GM12878 (cell line): ENCODE data around the gene COPZ2. TPM values are rescaled to one million over a fixed set of nuclear protein-coding genes. Genes with fewer than 3 reads are reported as not detected.

Experiments used
- ATAC-seq: fragments of 200-7000 bp; cut with Tn5 transposase; 3 replicates; pipeline ENCODE4 v1.9.1; 2020; ENCODE audit warnings: mild to moderate bottlenecking, moderate library complexity
- BruUV-seq: library from RNA; stranded (reverse); fragments of 400-500 nt; replicated peaks from 2 replicates; lab custom pipeline; 2021; lab: Mats Ljungman, UMichigan
- CTCF ChIA-PET: fragments of 300-600 bp; sonication (Branson Sonifier 250); formaldehyde crosslinking; extraction: SDS; loops from one replicate; lab custom pipeline; 2021; ENCODE audit warnings: inconsistent platforms; lab: Yijun Ruan, JAX
- POLR2A ChIA-PET: fragments of 350-600 bp; formaldehyde crosslinking; extraction: SDS; loops from one replicate; lab custom pipeline; 2021; ENCODE audit warnings: inconsistent platforms; lab: Charles Lee
- RAD21 ChIA-PET: fragments of 300-600 bp; sonication (Branson Sonifier 250); formaldehyde crosslinking; loops from one replicate; lab custom pipeline; 2023; ENCODE audit warnings: antibody characterized with exemption; ENCODE audit not compliant: unreplicated experiment; lab: Charles Lee
- SMC1A ChIA-PET: fragments of 300-600 bp; sonication (Branson Sonifier 250); formaldehyde crosslinking; loops from one replicate; lab custom pipeline; 2023; ENCODE audit not compliant: unreplicated experiment, uncharacterized antibody; lab: Charles Lee
- DNase-seq: peaks from one replicate; pipeline ENCODE4 v3.0.0-alpha.2; 2011; ENCODE audit warnings: low read depth, low spot score
- FAIRE-seq: peaks from 3 replicates; lab custom pipeline; 2011; peaks lifted over from hg19 to GRCh38; lab: Jason Lieb, UNC
- H2AFZ ChIP-seq: 2 replicates; pipeline ENCODE4 v1.6.0; 2011; ENCODE audit warnings: low read depth, low read length, control low read depth; ENCODE audit not compliant: control insufficient read depth
- H3K27ac ChIP-seq: 2 replicates; pipeline ENCODE4 v1.5.1; 2011; ENCODE audit warnings: control low read depth; ENCODE audit not compliant: control insufficient read depth, insufficient read depth
- H3K27me3 ChIP-seq, 2 experiments: replicated peaks in 1 of 2; 2 replicates each; pipeline versions ENCODE4 v1.6.0 to v1.6.1; 2011; ENCODE audit warnings: low read length in 1 of 2; ENCODE audit not compliant: control insufficient read depth in 2 of 2, insufficient read depth in 2 of 2
- H3K36me3 ChIP-seq, 2 experiments: 2 replicates each; pipeline ENCODE4 v1.5.1; 2011; ENCODE audit warnings: low read length in 1 of 2; ENCODE audit not compliant: control insufficient read depth in 2 of 2, insufficient read depth in 2 of 2
- H3K4me1 ChIP-seq: 2 replicates; pipeline ENCODE4 v1.6.1; 2011; ENCODE audit warnings: mild to moderate bottlenecking, low read length, moderate library complexity, mixed read lengths; ENCODE audit not compliant: control insufficient read depth, insufficient read depth
- H3K4me2 ChIP-seq: 2 replicates; pipeline ENCODE4 v1.6.0; 2011; ENCODE audit warnings: control low read depth; ENCODE audit not compliant: control insufficient read depth, insufficient read depth
- H3K4me3 ChIP-seq: fragments of 200-600 bp; sonication (generic); 2 replicates; pipeline ENCODE4 v1.5.1; 2016
- H3K79me2 ChIP-seq: 2 replicates; pipeline ENCODE4 v1.6.0; 2011; ENCODE audit warnings: low read length; ENCODE audit not compliant: control insufficient read depth, insufficient read depth
- H3K9ac ChIP-seq: 2 replicates; pipeline ENCODE4 v1.8.0; 2011; ENCODE audit warnings: low read length, control low read depth, mixed read lengths; ENCODE audit not compliant: control insufficient read depth, insufficient read depth
- H3K9me3 ChIP-seq: replicated peaks from 3 replicates; pipeline ENCODE4 v1.5.1; 2011; ENCODE audit warnings: mild to moderate bottlenecking, low read length; ENCODE audit not compliant: control insufficient read depth, insufficient read depth
- H4K20me1 ChIP-seq: 2 replicates; pipeline ENCODE4 v1.6.0; 2011; ENCODE audit not compliant: control insufficient read depth, insufficient read depth
- MTA3 ChIP-seq: IDR thresholded peaks from 2 replicates; pipeline ENCODE4 v1.6.1; 2012; ENCODE audit warnings: low read length, inconsistent platforms, borderline replicate concordance
- NFIC ChIP-seq: IDR thresholded peaks from 2 replicates; pipeline ENCODE4 v1.6.1; 2012; ENCODE audit warnings: low read depth, mild to moderate bottlenecking, inconsistent platforms, low read length, moderate library complexity
- RAD21 ChIP-seq: IDR thresholded peaks from 2 replicates; pipeline ENCODE4 v1.6.1; 2011; ENCODE audit warnings: mild to moderate bottlenecking, low read depth, low read length, moderate library complexity; ENCODE audit not compliant: insufficient read depth
- SMARCA5 ChIP-seq: fragments of 450-650 bp; IDR thresholded peaks from 2 replicates; pipeline ENCODE4 v1.6.1; 2017; ENCODE audit warnings: mild to moderate bottlenecking
- SMC3 ChIP-seq: IDR thresholded peaks from 2 replicates; pipeline ENCODE4 v1.6.1; 2011; ENCODE audit warnings: low read length, improper control_type of control experiment, borderline replicate concordance
- STAT1 ChIP-seq: fragments of 450-650 bp; conservative IDR thresholded peaks from 2 replicates; pipeline ENCODE4 v1.6.1; 2014; ENCODE audit warnings: antibody characterized with exemption, mild to moderate bottlenecking
- WRNIP1 ChIP-seq: IDR thresholded peaks from 2 replicates; pipeline ENCODE4 v1.6.1; 2011; ENCODE audit warnings: low read depth, low read length, improper control_type of control experiment, borderline replicate concordance
- WGBS: methylation state at CpG from one replicate; pipeline ENCODE4 v1.1.6; 2016; ENCODE audit warnings: low lambda C conversion rate; ENCODE audit not compliant: insufficient replicate concordance, insufficient coverage; ENCODE audit errors: missing lambda C conversion rate; 5-methylcytosine and 5-hydroxymethylcytosine counted together
- in situ Hi-C: fragments of 300-500 bp; cut with MboI; formaldehyde crosslinking; loops from 9 replicates; pipeline ENCODE4 v1.14.3; 2018; ENCODE audit warnings: mixed read lengths
- intact Hi-C: fragments of 100-400 bp; cut with micrococcal nuclease; formaldehyde crosslinking; loops from one replicate; pipeline ENCODE4 v1.14.2; 2022; ENCODE audit not compliant: unreplicated experiment
- polyA plus RNA-seq, 11 experiments: library from polyadenylated mRNA; depleted of rRNA in 4 of 11; unstranded in 6 of 11; stranded (reverse) in 5 of 11; fragments of >200 nt; fragmentation: Nextera tagmentation in 4 of 11; fragmentation: Illumina TruSeq in 1 of 11; extraction: Ambion mirVana in 4 of 11; extraction: Trizol in 1 of 11; gene quantifications; 1 replicate in 1 of 11; 2 replicates in 10 of 11; pipeline versions ENCODE4 v1.2.1 to v1.2.3, GENCODE V29; 2011 to 2016; ENCODE audit warnings: inconsistent platforms in 2 of 11, missing spikeins in 2 of 11, low read depth in 1 of 11
- total RNA-seq, 4 experiments: library from RNA; depleted of rRNA in 3 of 4; stranded (reverse); fragments of >200 nt in 3 of 4; fragmentation: Illumina TruSeq in 1 of 4; extraction: Trizol in 1 of 4; gene quantifications; 2 replicates each; pipeline versions ENCODE4 v1.2.1 to v1.2.3, GENCODE V29; 2013 to 2021
- TF ChIP-seq, protein P1 (sequence below): IDR thresholded peaks from 2 replicates; pipeline ENCODE4 v1.6.1; 2011; ENCODE audit warnings: mild to moderate bottlenecking, low read depth, low read length, moderate library complexity; ENCODE audit not compliant: insufficient replicate concordance
- TF ChIP-seq, protein P2 (sequence below), 3 experiments: IDR thresholded peaks in 2 of 3; conservative IDR thresholded peaks in 1 of 3; 2 replicates each; pipeline ENCODE4 v1.5.1; 2011; ENCODE audit warnings: low read depth in 3 of 3, low read length in 3 of 3, mild to moderate bottlenecking in 3 of 3, control low read depth in 2 of 3, moderate library complexity in 2 of 3, inconsistent platforms in 1 of 3, mixed read lengths in 1 of 3; ENCODE audit not compliant: control insufficient read depth in 2 of 3, insufficient read depth in 1 of 3; ENCODE audit errors: extremely low read depth in 1 of 3
- TF ChIP-seq, protein P3 (sequence below): fragments of 450-650 bp; IDR thresholded peaks from 2 replicates; pipeline ENCODE4 v1.6.1; 2017; ENCODE audit warnings: mild to moderate bottlenecking, low read depth, inconsistent platforms; ENCODE audit not compliant: poor library complexity, severe bottlenecking
- TF ChIP-seq, protein P4 (sequence below): fragments of 450-650 bp; IDR thresholded peaks from 2 replicates; pipeline ENCODE4 v1.6.1; 2017; ENCODE audit warnings: mild to moderate bottlenecking, moderate library complexity

Gene COPZ2
- total and polyA plus RNA-seq, 10 of the 15 experiments (the other 5 are each of a cell fraction or from before 2014, with no cell fraction given) = 0.20 to 4.3 (median 2.6) TPM

DNA sequence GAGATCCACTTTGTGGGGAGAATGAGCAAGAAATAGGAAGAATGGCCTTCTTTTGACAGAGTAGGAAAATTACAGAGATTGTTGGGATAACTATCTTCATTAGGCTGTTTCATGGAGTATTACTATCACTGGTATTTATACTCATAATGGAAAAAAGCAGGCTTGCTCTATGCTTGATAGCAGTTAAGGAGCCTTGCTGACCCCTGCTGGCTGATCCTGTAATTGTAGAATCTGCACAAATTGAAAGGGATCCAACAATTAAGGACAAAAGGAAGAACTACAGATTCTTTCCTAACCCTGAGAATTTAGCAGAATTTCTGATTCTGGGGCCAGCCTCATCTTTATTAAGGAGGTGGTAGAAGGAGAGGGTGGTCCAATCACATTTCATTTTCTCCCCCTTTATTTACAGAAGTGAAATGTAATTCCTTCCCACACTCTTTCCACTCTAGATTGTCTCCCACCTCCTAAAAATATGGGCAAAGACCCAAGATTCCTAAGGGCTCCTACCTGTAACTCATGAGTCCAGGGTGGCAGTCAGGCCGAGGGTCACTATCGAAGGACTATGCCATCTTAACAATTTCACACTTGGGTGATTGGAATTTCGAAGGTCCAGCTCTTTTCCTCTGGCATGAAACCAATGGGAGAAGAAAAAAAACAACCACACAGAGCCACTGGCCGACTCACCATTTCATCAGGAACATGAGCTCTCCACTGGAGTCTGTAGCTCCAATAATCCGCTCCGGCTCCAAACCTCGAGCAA, 36.9 kb upstream of the COPZ2 start:
- ATAC-seq (peak; percentile 84), FAIRE-seq (peak; percentile 81), DNase-seq (no peak)
- no peaks in the 10 kb centered on the region for H3K27me3 ChIP-seq
- H3K4me3 ChIP-seq = no peak overlapping the region
- peak; percentile 95 for TF ChIP-seq SMC3
- TF ChIP-seq, protein P1, sequence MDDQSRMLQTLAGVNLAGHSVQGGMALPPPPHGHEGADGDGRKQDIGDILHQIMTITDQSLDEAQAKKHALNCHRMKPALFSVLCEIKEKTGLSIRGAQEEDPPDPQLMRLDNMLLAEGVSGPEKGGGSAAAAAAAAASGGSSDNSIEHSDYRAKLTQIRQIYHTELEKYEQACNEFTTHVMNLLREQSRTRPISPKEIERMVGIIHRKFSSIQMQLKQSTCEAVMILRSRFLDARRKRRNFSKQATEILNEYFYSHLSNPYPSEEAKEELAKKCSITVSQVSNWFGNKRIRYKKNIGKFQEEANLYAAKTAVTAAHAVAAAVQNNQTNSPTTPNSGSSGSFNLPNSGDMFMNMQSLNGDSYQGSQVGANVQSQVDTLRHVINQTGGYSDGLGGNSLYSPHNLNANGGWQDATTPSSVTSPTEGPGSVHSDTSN = no peak
- TF ChIP-seq, protein P2, sequence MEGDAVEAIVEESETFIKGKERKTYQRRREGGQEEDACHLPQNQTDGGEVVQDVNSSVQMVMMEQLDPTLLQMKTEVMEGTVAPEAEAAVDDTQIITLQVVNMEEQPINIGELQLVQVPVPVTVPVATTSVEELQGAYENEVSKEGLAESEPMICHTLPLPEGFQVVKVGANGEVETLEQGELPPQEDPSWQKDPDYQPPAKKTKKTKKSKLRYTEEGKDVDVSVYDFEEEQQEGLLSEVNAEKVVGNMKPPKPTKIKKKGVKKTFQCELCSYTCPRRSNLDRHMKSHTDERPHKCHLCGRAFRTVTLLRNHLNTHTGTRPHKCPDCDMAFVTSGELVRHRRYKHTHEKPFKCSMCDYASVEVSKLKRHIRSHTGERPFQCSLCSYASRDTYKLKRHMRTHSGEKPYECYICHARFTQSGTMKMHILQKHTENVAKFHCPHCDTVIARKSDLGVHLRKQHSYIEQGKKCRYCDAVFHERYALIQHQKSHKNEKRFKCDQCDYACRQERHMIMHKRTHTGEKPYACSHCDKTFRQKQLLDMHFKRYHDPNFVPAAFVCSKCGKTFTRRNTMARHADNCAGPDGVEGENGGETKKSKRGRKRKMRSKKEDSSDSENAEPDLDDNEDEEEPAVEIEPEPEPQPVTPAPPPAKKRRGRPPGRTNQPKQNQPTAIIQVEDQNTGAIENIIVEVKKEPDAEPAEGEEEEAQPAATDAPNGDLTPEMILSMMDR (IDR thresholded peaks at IDR 0.05 in 2 of 3, conservative IDR thresholded peaks at IDR 0.05 in 1 of 3; ENCODE audit: control insufficient read depth in 2 of 3, extremely low read depth in 1 of 3, insufficient read depth in 1 of 3, low read depth in 3 of 3, low read length in 3 of 3) = peak; percentile 75 to 91 (median 79)
- peak; percentile 86 for TF ChIP-seq RAD21
- TF ChIP-seq, protein P3, sequence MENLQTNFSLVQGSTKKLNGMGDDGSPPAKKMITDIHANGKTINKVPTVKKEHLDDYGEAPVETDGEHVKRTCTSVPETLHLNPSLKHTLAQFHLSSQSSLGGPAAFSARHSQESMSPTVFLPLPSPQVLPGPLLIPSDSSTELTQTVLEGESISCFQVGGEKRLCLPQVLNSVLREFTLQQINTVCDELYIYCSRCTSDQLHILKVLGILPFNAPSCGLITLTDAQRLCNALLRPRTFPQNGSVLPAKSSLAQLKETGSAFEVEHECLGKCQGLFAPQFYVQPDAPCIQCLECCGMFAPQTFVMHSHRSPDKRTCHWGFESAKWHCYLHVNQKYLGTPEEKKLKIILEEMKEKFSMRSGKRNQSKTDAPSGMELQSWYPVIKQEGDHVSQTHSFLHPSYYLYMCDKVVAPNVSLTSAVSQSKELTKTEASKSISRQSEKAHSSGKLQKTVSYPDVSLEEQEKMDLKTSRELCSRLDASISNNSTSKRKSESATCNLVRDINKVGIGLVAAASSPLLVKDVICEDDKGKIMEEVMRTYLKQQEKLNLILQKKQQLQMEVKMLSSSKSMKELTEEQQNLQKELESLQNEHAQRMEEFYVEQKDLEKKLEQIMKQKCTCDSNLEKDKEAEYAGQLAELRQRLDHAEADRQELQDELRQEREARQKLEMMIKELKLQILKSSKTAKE = peak; percentile 24
- TF ChIP-seq, protein P4, sequence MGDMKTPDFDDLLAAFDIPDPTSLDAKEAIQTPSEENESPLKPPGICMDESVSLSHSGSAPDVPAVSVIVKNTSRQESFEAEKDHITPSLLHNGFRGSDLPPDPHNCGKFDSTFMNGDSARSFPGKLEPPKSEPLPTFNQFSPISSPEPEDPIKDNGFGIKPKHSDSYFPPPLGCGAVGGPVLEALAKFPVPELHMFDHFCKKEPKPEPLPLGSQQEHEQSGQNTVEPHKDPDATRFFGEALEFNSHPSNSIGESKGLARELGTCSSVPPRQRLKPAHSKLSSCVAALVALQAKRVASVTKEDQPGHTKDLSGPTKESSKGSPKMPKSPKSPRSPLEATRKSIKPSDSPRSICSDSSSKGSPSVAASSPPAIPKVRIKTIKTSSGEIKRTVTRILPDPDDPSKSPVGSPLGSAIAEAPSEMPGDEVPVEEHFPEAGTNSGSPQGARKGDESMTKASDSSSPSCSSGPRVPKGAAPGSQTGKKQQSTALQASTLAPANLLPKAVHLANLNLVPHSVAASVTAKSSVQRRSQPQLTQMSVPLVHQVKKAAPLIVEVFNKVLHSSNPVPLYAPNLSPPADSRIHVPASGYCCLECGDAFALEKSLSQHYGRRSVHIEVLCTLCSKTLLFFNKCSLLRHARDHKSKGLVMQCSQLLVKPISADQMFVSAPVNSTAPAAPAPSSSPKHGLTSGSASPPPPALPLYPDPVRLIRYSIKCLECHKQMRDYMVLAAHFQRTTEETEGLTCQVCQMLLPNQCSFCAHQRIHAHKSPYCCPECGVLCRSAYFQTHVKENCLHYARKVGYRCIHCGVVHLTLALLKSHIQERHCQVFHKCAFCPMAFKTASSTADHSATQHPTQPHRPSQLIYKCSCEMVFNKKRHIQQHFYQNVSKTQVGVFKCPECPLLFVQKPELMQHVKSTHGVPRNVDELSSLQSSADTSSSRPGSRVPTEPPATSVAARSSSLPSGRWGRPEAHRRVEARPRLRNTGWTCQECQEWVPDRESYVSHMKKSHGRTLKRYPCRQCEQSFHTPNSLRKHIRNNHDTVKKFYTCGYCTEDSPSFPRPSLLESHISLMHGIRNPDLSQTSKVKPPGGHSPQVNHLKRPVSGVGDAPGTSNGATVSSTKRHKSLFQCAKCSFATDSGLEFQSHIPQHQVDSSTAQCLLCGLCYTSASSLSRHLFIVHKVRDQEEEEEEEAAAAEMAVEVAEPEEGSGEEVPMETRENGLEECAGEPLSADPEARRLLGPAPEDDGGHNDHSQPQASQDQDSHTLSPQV = peak; percentile 31; the same call in 1 of the 2 replicates
- TF ChIP-seq NFIC = no peak
- no peak for TF ChIP-seq WRNIP1
- no peak for TF ChIP-seq STAT1
- peak; percentile 57; the same call in 1 of the 2 replicates for TF ChIP-seq SMARCA5
- no peak for TF ChIP-seq MTA3
- H3K9ac ChIP-seq = no peak overlapping the region
- peaks cover 10% of the 10 kb centered on the region in 2 experiments; a peak in 3 of 4 replicates for H3K36me3 ChIP-seq
- no peaks in the 10 kb centered on the region for H3K9me3 ChIP-seq
- H3K27ac ChIP-seq = no peak overlapping the region
- RAD21 ChIA-PET = interaction anchor here (0.7 to 9.2 kb wide), 8 partner anchors 26 to 172 kb away, joined by 3 to 117 read pairs (median 4); partner anchors contain the start of gene NFE2L1
- no peaks in the 10 kb centered on the region for H3K4me1 ChIP-seq
- WGBS = 71% methylated on average over 7 of the region's 7 CpGs
- in situ Hi-C loops = no loop called here
- no peak overlapping the region for H2AFZ ChIP-seq
- no TSS peak for BruUV-seq
- no peak overlapping the region for H3K4me2 ChIP-seq
- POLR2A ChIA-PET = interaction anchor here (0.7 to 1.6 kb wide), 5 partner anchors 18 to 48 kb away, joined by 3 to 6 read pairs (median 4); no protein-coding TSS in a partner anchor
- H3K79me2 ChIP-seq = peaks cover 2% of the 10 kb centered on the region
- SMC1A ChIA-PET = interaction anchor here (0.8 to 11.1 kb wide), 16 partner anchors 18 to 273 kb away, joined by 3 to 205 read pairs (median 6); partner anchors contain the start of gene NFE2L1
- CTCF ChIA-PET = interaction anchor here (0.6 to 17.1 kb wide), 25 partner anchors 9 to 614 kb away, joined by 3 to 525 read pairs (median 5); partner anchors contain the start of genes CBX1, HOXB7 and SNX11
- H4K20me1 ChIP-seq = no peaks in the 10 kb centered on the region
- intact Hi-C loops = loop anchor here (1.0 kb wide), 1 partner anchor 48 kb away; no protein-coding TSS in a partner anchor
